SK-N-SH (cell line): ENCODE data around the gene RPL28. TPM values are rescaled to one million over a fixed set of nuclear protein-coding genes. Genes with fewer than 3 reads are reported as not detected.

Experiments used
- CTCF ChIA-PET: fragments of 300-600, 350-600 bp; formaldehyde crosslinking; extraction: SDS; loops from one replicate; lab custom pipeline; 2021; lab: Yijun Ruan, JAX
- POLR2A ChIA-PET: fragments of 350-600 bp; sonication (Branson Sonifier 250); formaldehyde crosslinking; extraction: SDS; loops from one replicate; lab custom pipeline; 2020; ENCODE audit warnings: antibody characterized with exemption, inconsistent platforms; lab: Yijun Ruan, JAX
- DNase-seq: peaks from one replicate; pipeline ENCODE4 v3.0.0; 2012
- H2AFZ ChIP-seq: fragments of 200-600 bp; sonication (generic); 2 replicates; pipeline ENCODE4 v1.8.1; 2016; ENCODE audit warnings: antibody characterized with exemption, mild to moderate bottlenecking, low read depth
- H3F3A ChIP-seq: fragments of 200-600 bp; sonication (generic); replicated peaks from 2 replicates; pipeline ENCODE3; 2016; ENCODE audit warnings: antibody characterized with exemption, mild to moderate bottlenecking; ENCODE audit not compliant: insufficient read depth
- H3K27ac ChIP-seq, 2 experiments: fragments of 200-500 bp in 1 of 2; fragments of 200-600 bp in 1 of 2; sonication (Bioruptor generic) in 1 of 2; sonication (generic), shearing (Covaris generic) in 1 of 2; 2 replicates each; pipeline versions ENCODE4 v1.5.1 to v1.6.1; 2014 to 2016; ENCODE audit warnings: low read depth in 2 of 2, inconsistent platforms in 1 of 2, low read length in 1 of 2, mild to moderate bottlenecking in 1 of 2, mixed read lengths in 1 of 2
- H3K27me3 ChIP-seq: fragments of 200-600 bp; sonication (generic), shearing (Covaris generic); 2 replicates; pipeline ENCODE4 v1.6.1; 2016; ENCODE audit warnings: mixed run types; ENCODE audit not compliant: insufficient read depth
- H3K36me3 ChIP-seq, 2 experiments: fragments of 200-500 bp in 1 of 2; fragments of 200-600 bp in 1 of 2; sonication (Bioruptor generic) in 1 of 2; sonication (generic) in 1 of 2; replicated peaks in 1 of 2; 2 replicates each; pipeline versions ENCODE3 to v1.5.1; 2014 to 2016; ENCODE audit warnings: low read length in 1 of 2, mild to moderate bottlenecking in 1 of 2; ENCODE audit not compliant: insufficient read depth in 2 of 2, control insufficient read depth in 1 of 2
- H3K4me1 ChIP-seq, 2 experiments: fragments of 200-500 bp in 1 of 2; fragments of 200-600 bp in 1 of 2; sonication (Bioruptor generic) in 1 of 2; sonication (generic), shearing (Covaris generic) in 1 of 2; 2 replicates each; pipeline versions ENCODE4 v1.5.1 to v1.6.1; 2014 to 2016; ENCODE audit warnings: low read depth in 1 of 2, low read length in 1 of 2, mixed run types in 1 of 2; ENCODE audit not compliant: insufficient read depth in 2 of 2, control insufficient read depth in 1 of 2
- H3K4me2 ChIP-seq: fragments of 200-600 bp; sonication (generic), shearing (Covaris generic); 2 replicates; pipeline ENCODE4 v1.6.1; 2017; ENCODE audit warnings: mixed run types
- H3K4me3 ChIP-seq, 2 experiments: fragments of 200-500 bp in 1 of 2; fragments of 200-600 bp in 1 of 2; sonication (Bioruptor generic) in 1 of 2; sonication (generic), shearing (Covaris generic) in 1 of 2; 2 replicates each; pipeline versions ENCODE4 v1.5.1 to v1.8.1; 2014 to 2016; ENCODE audit warnings: low read depth in 2 of 2, inconsistent platforms in 1 of 2, low read length in 1 of 2, mild to moderate bottlenecking in 1 of 2, mixed read lengths in 1 of 2, moderate library complexity in 1 of 2
- H3K79me2 ChIP-seq: fragments of 200-600 bp; sonication (generic); 2 replicates; pipeline ENCODE4 v1.8.1; 2017; ENCODE audit warnings: mild to moderate bottlenecking; ENCODE audit not compliant: insufficient read depth
- H3K9ac ChIP-seq: fragments of 200-600 bp; sonication (generic); 2 replicates; pipeline ENCODE4 v1.6.1; 2017; ENCODE audit warnings: mixed run types
- H3K9me2 ChIP-seq: fragments of 200-600 bp; sonication (generic); 2 replicates; pipeline ENCODE4 v1.6.1; 2017; ENCODE audit warnings: mixed run types
- H3K9me3 ChIP-seq: fragments of 200-600 bp; sonication (generic); 2 replicates; pipeline ENCODE4 v1.6.1; 2017; ENCODE audit warnings: mixed run types, mild to moderate bottlenecking, moderate library complexity
- H4K20me1 ChIP-seq: fragments of 200-600 bp; sonication (generic); 2 replicates; pipeline ENCODE4 v1.6.1; 2017; ENCODE audit warnings: mild to moderate bottlenecking, mixed run types; ENCODE audit not compliant: insufficient read depth
- CHD2 ChIP-seq: fragments of 150-350 bp; IDR thresholded peaks from 2 replicates; pipeline ENCODE4 v1.6.1; 2018; ENCODE audit warnings: low read length; ENCODE audit not compliant: partially characterized antibody
- ELF1 ChIP-seq: IDR thresholded peaks from 2 replicates; pipeline ENCODE4 v1.4.0; 2012
- EP300 ChIP-seq, 2 experiments: IDR thresholded peaks; 2 replicates each; pipeline versions ENCODE4 v1.4.0 to v1.6.1; 2012; ENCODE audit warnings: borderline replicate concordance in 1 of 2, low read depth in 1 of 2, low read length in 1 of 2
- FOXJ3 ChIP-seq: sonication (generic); formaldehyde crosslinking; IDR thresholded peaks from 2 replicates; pipeline ENCODE4 v1.5.1; 2020; ENCODE audit warnings: mild to moderate bottlenecking, missing genetic modification reagents
- JUND ChIP-seq: IDR thresholded peaks from 2 replicates; pipeline ENCODE4 v1.4.0; 2012
- MAX ChIP-seq: IDR thresholded peaks from 2 replicates; pipeline ENCODE4 v1.4.0; 2012; ENCODE audit warnings: low read depth
- MEF2A ChIP-seq: IDR thresholded peaks from 2 replicates; pipeline ENCODE4 v1.4.0; 2012; ENCODE audit warnings: low read depth, borderline replicate concordance
- MXI1 ChIP-seq: IDR thresholded peaks from 2 replicates; pipeline ENCODE4 v1.6.1; 2012; ENCODE audit warnings: mild to moderate bottlenecking, low read depth, low read length, improper control_type of control experiment
- NRF1 ChIP-seq: IDR thresholded peaks from 2 replicates; pipeline ENCODE4 v1.6.1; 2012; ENCODE audit warnings: low read depth, mild to moderate bottlenecking, low read length
- RAD21 ChIP-seq: IDR thresholded peaks from 2 replicates; pipeline ENCODE4 v1.6.1; 2012; ENCODE audit warnings: mild to moderate bottlenecking, low read length
- RCOR1 ChIP-seq: fragments of 150-350 bp; IDR thresholded peaks from 2 replicates; pipeline ENCODE4 v1.6.1; 2017; ENCODE audit warnings: antibody characterized with exemption, low read length
- REST ChIP-seq: IDR thresholded peaks from 2 replicates; pipeline ENCODE4 v1.6.1; 2012; ENCODE audit warnings: mild to moderate bottlenecking, low read depth, low read length, moderate library complexity
- RFX5 ChIP-seq: IDR thresholded peaks from 2 replicates; pipeline ENCODE4 v1.6.1; 2012; ENCODE audit warnings: mild to moderate bottlenecking, improper control_type of control experiment, low read length
- SIN3A ChIP-seq: IDR thresholded peaks from 2 replicates; pipeline ENCODE4 v1.6.1; 2012; ENCODE audit warnings: low read depth, mild to moderate bottlenecking, low read length, moderate library complexity, borderline replicate concordance
- TEAD4 ChIP-seq: IDR thresholded peaks from 2 replicates; pipeline ENCODE4 v1.4.0; 2012; ENCODE audit warnings: mild to moderate bottlenecking, borderline replicate concordance; ENCODE audit not compliant: insufficient read depth
- YY1 ChIP-seq: IDR thresholded peaks from 2 replicates; pipeline ENCODE4 v1.4.0; 2012; ENCODE audit warnings: low read depth, mild to moderate bottlenecking
- WGBS: methylation state at CpG from one replicate; pipeline ENCODE4 v1.1.6; 2017; ENCODE audit warnings: low lambda C conversion rate; 5-methylcytosine and 5-hydroxymethylcytosine counted together
- polyA plus RNA-seq, 3 experiments: library from polyadenylated mRNA; depleted of rRNA; stranded (reverse); fragments of >200 nt; gene quantifications; 2 replicates each; pipeline ENCODE4 v1.2.3, GENCODE V29; 2012

The RPL28 gene
- polyA plus RNA-seq, 1 of the 3 experiments (the other 2 are of a cell fraction): 2,368 TPM

GRCh38 chr19:55360902-55361301 is 24.8 kb upstream of the RPL28 start:
- Histone ChIP-seq H3K27me3 (peaks cover 6% of the 10 kb centered on the region; the same call in 1 of the 2 replicates), H3K4me2 (no peak overlapping the region), H3K79me2 (no peaks in the 10 kb centered on the region), H3K36me3 (no peaks in the 10 kb centered on the region), H3K4me1 (peaks cover 0 to 4% of the 10 kb centered on the region in 2 experiments; a peak in 1 of 4 replicates), H3F3A (peaks cover 11% of the 10 kb centered on the region), H3K9me2 (no peaks in the 10 kb centered on the region), H3K9me3 (no peaks in the 10 kb centered on the region), H2AFZ (no peak overlapping the region), H3K4me3 (no peak overlapping the region), H4K20me1 (no peaks in the 10 kb centered on the region), H3K9ac (no peak overlapping the region), H3K27ac (no peak overlapping the region)
- WGBS: 92% methylated on average over 13 of the region's 16 CpGs
- ChIA-PET CTCF (no interaction called here), POLR2A (no interaction called here)
- TF ChIP-seq NRF1 (no peak), ELF1 (no peak), RAD21 (no peak), EP300 (IDR thresholded peaks at IDR 0.05; ENCODE audit: borderline replicate concordance in 1 of 2, low read depth in 1 of 2, low read length in 1 of 2) (no peak), MXI1 (no peak), MEF2A (no peak), TEAD4 (no peak), REST (no peak), FOXJ3 (CRISPR knock-in tag) (no peak), SIN3A (no peak), CHD2 (no peak), RCOR1 (no peak), MAX (no peak), RFX5 (no peak), JUND (no peak), YY1 (no peak)
- DNase-seq: no peak
